Central memory CD8-positive, alpha-beta T cell (primary cell): Measurements from ENCODE around the gene M1AP.
A peak's percentile ranks its signal among the peaks of the same experiment; 100 is the strongest.

Experiments
- ATAC-seq: fragments of 150-1000 bp; cut with Tn5 transposase; replicated peaks from 2 replicates; pipeline ENCODE4 v1.10.0; 2022; ENCODE audit warnings: mild to moderate bottlenecking, moderate FRiP score, moderate number of reproducible peaks; ENCODE audit not compliant: poor library complexity, severe bottlenecking; ENCODE audit errors: extremely low read depth
- DNase-seq, 2 donors: peaks; one replicate each; pipeline ENCODE4 v3.0.0; 2021; ENCODE audit warnings: low spot score in 2 of 2
- H3K27ac Mint-ChIP-seq: one replicate; pipeline ENCODE4 v1.8.0; 2022; ENCODE audit warnings: low read depth, mild to moderate bottlenecking, moderate library complexity, mixed read lengths
- H3K27me3 Mint-ChIP-seq: one replicate; pipeline ENCODE4 v1.8.0; 2022; ENCODE audit warnings: mixed read lengths
- H3K36me3 Mint-ChIP-seq: one replicate; pipeline ENCODE4 v1.8.0; 2022; ENCODE audit warnings: mild to moderate bottlenecking, moderate library complexity, mixed read lengths; ENCODE audit not compliant: insufficient read depth
- H3K4me1 Mint-ChIP-seq: one replicate; pipeline ENCODE4 v1.8.0; 2022; ENCODE audit warnings: mixed read lengths
- H3K4me3 Mint-ChIP-seq: one replicate; pipeline ENCODE4 v1.8.0; 2022; ENCODE audit warnings: mild to moderate bottlenecking, moderate library complexity, mixed read lengths
- H3K9me3 Mint-ChIP-seq: one replicate; pipeline ENCODE4 v1.8.0; 2022; ENCODE audit warnings: mixed read lengths

Gene M1AP

GRCh38 chr2:74582184-74582583, 65.9 kb downstream of the M1AP start:
- no peak overlapping the region for H3K4me3 Mint-ChIP-seq
- no peaks in the 10 kb centered on the region for H3K36me3 Mint-ChIP-seq
- ATAC-seq (no peak), DNase-seq (no peak)
- no peak overlapping the region for H3K27ac Mint-ChIP-seq
- no peaks in the 10 kb centered on the region for H3K9me3 Mint-ChIP-seq
- no peaks in the 10 kb centered on the region for H3K4me1 Mint-ChIP-seq
- no peaks in the 10 kb centered on the region for H3K27me3 Mint-ChIP-seq

- no peak for ATAC-seq
- Mint-ChIP-seq H3K4me3 (no peak overlapping the region), H3K27ac (no peak overlapping the region), H3K4me1 (no peaks in the 10 kb centered on the region), H3K27me3 (no peaks in the 10 kb centered on the region), H3K9me3 (no peaks in the 10 kb centered on the region), H3K36me3 (no peaks in the 10 kb centered on the region)
- no peak for DNase-seq
Measured at GRCh38 chr2:74581463-74581862, 66.7 kb downstream of the M1AP start.

- Mint-ChIP-seq H3K4me3 (no peak overlapping the region), H3K27me3 (no peaks in the 10 kb centered on the region), H3K27ac (no peak overlapping the region), H3K36me3 (no peaks in the 10 kb centered on the region), H3K9me3 (peaks cover 4% of the 10 kb centered on the region), H3K4me1 (peaks cover 13% of the 10 kb centered on the region)
- ATAC-seq (no peak), DNase-seq (no peak)
Measured at GRCh38 chr2:74578408-74578807, 69.7 kb downstream of the M1AP start.

GRCh38 chr2:74577448-74577847, 70.7 kb downstream of the M1AP start:
- no peak for ATAC-seq
- H3K36me3 Mint-ChIP-seq, result no peaks in the 10 kb centered on the region
- peaks cover 4% of the 10 kb centered on the region for H3K9me3 Mint-ChIP-seq
- H3K27ac Mint-ChIP-seq, result no peak overlapping the region
- H3K4me1 Mint-ChIP-seq, result peaks cover 13% of the 10 kb centered on the region
- no peaks in the 10 kb centered on the region for H3K27me3 Mint-ChIP-seq
- no peak for DNase-seq
- no peak overlapping the region for H3K4me3 Mint-ChIP-seq

GRCh38 chr2:74576863-74577229, 71.3 kb downstream of the M1AP start:
- no peak overlapping the region for H3K4me3 Mint-ChIP-seq
- ATAC-seq (no peak), DNase-seq (no peak)
- peaks cover 13% of the 10 kb centered on the region for H3K4me1 Mint-ChIP-seq
- peaks cover 4% of the 10 kb centered on the region for H3K9me3 Mint-ChIP-seq
- H3K36me3 Mint-ChIP-seq, result no peaks in the 10 kb centered on the region
- no peak overlapping the region for H3K27ac Mint-ChIP-seq
- H3K27me3 Mint-ChIP-seq, result no peaks in the 10 kb centered on the region

GRCh38 chr2:74576211-74576862, 71.8 kb downstream of the M1AP start:
- DNase-seq, result no peak
- Mint-ChIP-seq H3K27me3 (no peaks in the 10 kb centered on the region), H3K27ac (no peak overlapping the region), H3K4me3 (no peak overlapping the region), H3K9me3 (peaks cover 4% of the 10 kb centered on the region), H3K4me1 (peaks cover 13% of the 10 kb centered on the region), H3K36me3 (no peaks in the 10 kb centered on the region)
- no peak for ATAC-seq

- H3K36me3 Mint-ChIP-seq, result no peaks in the 10 kb centered on the region
- no peak overlapping the region for H3K4me3 Mint-ChIP-seq
- DNase-seq (no peak), ATAC-seq (no peak)
- no peaks in the 10 kb centered on the region for H3K27me3 Mint-ChIP-seq
- H3K9me3 Mint-ChIP-seq, result peaks cover 4% of the 10 kb centered on the region
- H3K4me1 Mint-ChIP-seq, result peaks cover 13% of the 10 kb centered on the region
- H3K27ac Mint-ChIP-seq, result no peak overlapping the region
Measured at GRCh38 chr2:74575320-74575719, 72.8 kb downstream of the M1AP start.

- Mint-ChIP-seq H3K27me3 (no peaks in the 10 kb centered on the region), H3K4me1 (peaks cover 13% of the 10 kb centered on the region), H3K9me3 (peaks cover 4% of the 10 kb centered on the region), H3K27ac (peak overlapping the region; percentile 48), H3K4me3 (peak overlapping the region; percentile 12), H3K36me3 (no peaks in the 10 kb centered on the region)
- peak; percentile 36 for ATAC-seq
- no peak for DNase-seq
Measured at GRCh38 chr2:74573747-74574562, 74.2 kb downstream of the M1AP start.

- H3K9me3 Mint-ChIP-seq, result peaks cover 4% of the 10 kb centered on the region
- ATAC-seq (no peak), DNase-seq (no peak)
- no peak overlapping the region for H3K27ac Mint-ChIP-seq
- H3K4me3 Mint-ChIP-seq, result no peak overlapping the region
- no peaks in the 10 kb centered on the region for H3K36me3 Mint-ChIP-seq
- peaks cover 10% of the 10 kb centered on the region for H3K27me3 Mint-ChIP-seq
- H3K4me1 Mint-ChIP-seq, result peaks cover 13% of the 10 kb centered on the region
Measured at GRCh38 chr2:74572178-74572925, 75.8 kb downstream of the M1AP start.

- no peak overlapping the region for H3K27ac Mint-ChIP-seq
- no peak for DNase-seq
- ATAC-seq, result no peak
- no peak overlapping the region for H3K4me3 Mint-ChIP-seq
- H3K4me1 Mint-ChIP-seq, result peaks cover 13% of the 10 kb centered on the region
- H3K36me3 Mint-ChIP-seq, result no peaks in the 10 kb centered on the region
- H3K27me3 Mint-ChIP-seq, result peaks cover 16% of the 10 kb centered on the region
- peaks cover 4% of the 10 kb centered on the region for H3K9me3 Mint-ChIP-seq
Measured at GRCh38 chr2:74571058-74571457, 77.1 kb downstream of the M1AP start.

GRCh38 chr2:74569686-74570085, 78.4 kb downstream of the M1AP start:
- no peak overlapping the region for H3K4me3 Mint-ChIP-seq
- H3K4me1 Mint-ChIP-seq, result peaks cover 11% of the 10 kb centered on the region
- peak overlapping the region; percentile 7 for H3K27ac Mint-ChIP-seq
- no peaks in the 10 kb centered on the region for H3K36me3 Mint-ChIP-seq
- ATAC-seq, result no peak
- H3K27me3 Mint-ChIP-seq, result peaks cover 24% of the 10 kb centered on the region
- H3K9me3 Mint-ChIP-seq, result peaks cover 3% of the 10 kb centered on the region
- DNase-seq, result no peak

- H3K27ac Mint-ChIP-seq, result no peak overlapping the region
- DNase-seq, result no peak
- H3K36me3 Mint-ChIP-seq, result no peaks in the 10 kb centered on the region
- H3K27me3 Mint-ChIP-seq, result peaks cover 38% of the 10 kb centered on the region
- H3K4me1 Mint-ChIP-seq, result no peaks in the 10 kb centered on the region
- H3K4me3 Mint-ChIP-seq, result no peak overlapping the region
- ATAC-seq, result no peak
- no peaks in the 10 kb centered on the region for H3K9me3 Mint-ChIP-seq
Measured at GRCh38 chr2:74567881-74568280, 80.2 kb downstream of the M1AP start.

- Mint-ChIP-seq H3K27me3 (peaks cover 50% of the 10 kb centered on the region), H3K9me3 (no peaks in the 10 kb centered on the region), H3K4me3 (no peak overlapping the region), H3K4me1 (no peaks in the 10 kb centered on the region), H3K36me3 (no peaks in the 10 kb centered on the region), H3K27ac (no peak overlapping the region)
- ATAC-seq, result no peak
- no peak for DNase-seq
Measured at GRCh38 chr2:74566754-74567085, 81.4 kb downstream of the M1AP start.
